Dermis blood vessel endothelial cell (primary cell): ENCODE data around the gene RAP1GAP2. TPM values are rescaled to one million over a fixed set of nuclear protein-coding genes. Genes with fewer than 3 reads are reported as not detected.

Source experiments
- DNase-seq: peaks from one replicate; pipeline ENCODE4 v3.0.0; 2010
- total RNA-seq: library from RNA; depleted of rRNA; stranded (reverse); fragments of >200 nt; gene quantifications from 2 replicates; pipeline ENCODE4 v1.2.3, GENCODE V29; 2014

Gene RAP1GAP2
- total RNA-seq, 1 donor from 2014 or later, result 4.1 TPM

- peak; percentile 88 for DNase-seq
Observed at GRCh38 chr17:2786176-2786881, 9.9 kb upstream of the RAP1GAP2 start.

- DNase-seq, result no peak
Observed at GRCh38 chr17:2789700-2790099, 6.5 kb upstream of the RAP1GAP2 start.

- no peak for DNase-seq
Observed at GRCh38 chr17:2792366-2793169, 3.7 kb upstream of the RAP1GAP2 start.

- no peak for DNase-seq
Observed at GRCh38 chr17:2794111-2794803, 2.0 kb upstream of the RAP1GAP2 start.

- DNase-seq, result no peak
Observed at GRCh38 chr17:2795441-2796163, 636 bp upstream of the RAP1GAP2 start.

GRCh38 chr17:2797226-2797625 is 988 bp downstream of the RAP1GAP2 start:
- no peak for DNase-seq

- no peak for DNase-seq
Observed at GRCh38 chr17:2797637-2798036, 1.4 kb downstream of the RAP1GAP2 start.

- no peak for DNase-seq
Observed at GRCh38 chr17:2798188-2798587, 1.9 kb downstream of the RAP1GAP2 start.

GRCh38 chr17:2798678-2799077 is 2.4 kb downstream of the RAP1GAP2 start:
- no peak for DNase-seq

GRCh38 chr17:2799653-2800052 is 3.4 kb downstream of the RAP1GAP2 start:
- DNase-seq, result no peak

GRCh38 chr17:2800367-2800766 is 4.1 kb downstream of the RAP1GAP2 start:
- DNase-seq, result no peak

- no peak for DNase-seq
Observed at GRCh38 chr17:2801841-2802240, 5.6 kb downstream of the RAP1GAP2 start.

GRCh38 chr17:2802574-2802973 is 6.3 kb downstream of the RAP1GAP2 start:
- DNase-seq, result no peak

GRCh38 chr17:2803386-2803785 is 7.1 kb downstream of the RAP1GAP2 start:
- DNase-seq, result no peak

- DNase-seq, result no peak
Observed at GRCh38 chr17:2803971-2804370, 7.7 kb downstream of the RAP1GAP2 start.

- DNase-seq, result no peak
Observed at GRCh38 chr17:2804912-2805311, 8.7 kb downstream of the RAP1GAP2 start.

- DNase-seq, result no peak
Observed at GRCh38 chr17:2805961-2806360, 9.7 kb downstream of the RAP1GAP2 start.

- no peak for DNase-seq
Observed at GRCh38 chr17:2808367-2809335, 12.4 kb downstream of the RAP1GAP2 start.

- no peak for DNase-seq
Observed at GRCh38 chr17:2809337-2809736, 13.1 kb downstream of the RAP1GAP2 start.

GRCh38 chr17:2814049-2814448 is 17.8 kb downstream of the RAP1GAP2 start:
- DNase-seq, result no peak

GRCh38 chr17:2814481-2815341 is 18.5 kb downstream of the RAP1GAP2 start:
- DNase-seq, result no peak
